ENCODE measurements around the gene CCR6.
"Not testable (repeated sequence)": the region's sequence is repeated elsewhere in the genome, so short reads cannot be mapped to it uniquely, and the experiment has no call there.

GRCh38 chr6:167169867-167170266 lies 47.0 kb downstream of the CCR6 start:
- not testable (repeated sequence) for TF ChIP-seq CTCF (IDR thresholded peaks at IDR 0.05; ENCODE audit: insufficient read depth, low read length); POLR2AphosphoS5 (IDR thresholded peaks at IDR 0.05; ENCODE audit: low read depth)
